Bronchial epithelial cell (primary cell): Measurements from ENCODE around the gene ATP2B1. TPM values are rescaled to one million over a fixed set of nuclear protein-coding genes. Genes with fewer than 3 reads are reported as not detected.

Experiments used
- DNase-seq: peaks from one replicate; pipeline ENCODE4 v3.0.0-alpha.2; 2010; ENCODE audit warnings: low read depth
- FAIRE-seq: peaks from 2 replicates; lab custom pipeline; 2011; peaks lifted over from hg19 to GRCh38; lab: Jason Lieb, UNC
- H3K27me3 ChIP-seq: 2 replicates; pipeline ENCODE4 v1.5.1; 2011; ENCODE audit warnings: low read length; ENCODE audit not compliant: control insufficient read depth, insufficient read depth
- H3K36me3 ChIP-seq: 2 replicates; pipeline ENCODE4 v1.5.1; 2011; ENCODE audit warnings: low read length; ENCODE audit not compliant: control insufficient read depth, insufficient read depth
- H3K4me3 ChIP-seq: 2 replicates; pipeline ENCODE4 v1.5.1; 2011; ENCODE audit warnings: mild to moderate bottlenecking, low read depth, low read length, control low read depth
- total RNA-seq: library from RNA; depleted of rRNA; stranded (reverse); fragments of >200 nt; gene quantifications from 2 replicates; pipeline ENCODE4 v1.2.1, GENCODE V29; 2014
- TF ChIP-seq, protein P1 (sequence below): IDR thresholded peaks from 2 replicates; pipeline ENCODE4 v1.5.1; 2011; ENCODE audit warnings: mild to moderate bottlenecking, moderate library complexity, low read length, control low read depth, inconsistent platforms; ENCODE audit not compliant: insufficient read depth, severe bottlenecking

ATP2B1 gene
- total RNA-seq, 1 donor from 2014 or later = 69.8 TPM

DNA sequence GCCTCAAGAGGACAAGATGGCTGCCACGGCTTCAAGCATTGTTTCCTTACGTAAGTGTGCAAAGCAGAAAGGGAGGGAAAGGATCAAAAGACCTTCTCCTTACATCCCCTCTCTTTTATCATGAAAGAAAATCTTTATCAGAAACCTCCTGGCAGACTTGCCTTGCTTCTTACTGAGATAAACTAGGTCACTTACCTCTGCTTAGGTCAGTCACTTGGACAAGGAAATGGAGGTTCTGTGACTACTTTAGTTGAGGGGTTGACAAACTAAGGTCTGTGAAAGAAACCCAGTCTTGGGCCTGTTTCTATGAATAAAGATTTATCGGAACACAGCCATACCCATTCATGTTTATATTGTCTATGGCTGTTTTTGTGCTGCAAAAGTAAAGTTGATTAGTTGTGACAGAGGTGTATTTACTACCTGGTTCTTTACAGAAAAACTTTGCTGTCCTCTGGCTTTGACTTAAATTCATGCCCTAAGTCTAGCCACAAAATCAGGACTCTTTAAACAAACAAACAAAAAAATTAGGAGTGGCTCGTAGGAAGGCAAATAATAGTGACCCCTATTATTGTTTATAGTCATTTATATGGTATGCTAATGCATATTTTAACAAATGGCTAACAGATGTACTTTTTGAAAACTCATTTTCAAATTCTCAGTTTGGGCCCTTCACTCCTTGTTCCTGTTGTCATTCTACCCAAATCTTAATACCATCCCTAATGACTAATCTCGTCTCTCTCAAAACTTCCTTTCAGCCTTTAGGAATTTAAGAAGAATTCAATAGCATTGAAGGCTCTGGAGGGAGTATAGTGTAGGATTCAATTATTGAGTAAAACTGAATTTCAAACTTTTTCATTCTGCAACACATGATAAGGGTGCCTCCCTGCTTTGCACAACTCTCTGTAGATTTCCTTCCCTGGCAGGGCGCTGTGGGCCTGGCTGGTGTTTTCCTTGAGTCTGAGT lies 42.0 kb upstream of the ATP2B1 start:
- no peaks in the 10 kb centered on the region for H3K36me3 ChIP-seq
- H3K27me3 ChIP-seq = no peaks in the 10 kb centered on the region
- DNase-seq (no peak), FAIRE-seq (no peak)
- H3K4me3 ChIP-seq = no peak overlapping the region
- TF ChIP-seq, protein P1, sequence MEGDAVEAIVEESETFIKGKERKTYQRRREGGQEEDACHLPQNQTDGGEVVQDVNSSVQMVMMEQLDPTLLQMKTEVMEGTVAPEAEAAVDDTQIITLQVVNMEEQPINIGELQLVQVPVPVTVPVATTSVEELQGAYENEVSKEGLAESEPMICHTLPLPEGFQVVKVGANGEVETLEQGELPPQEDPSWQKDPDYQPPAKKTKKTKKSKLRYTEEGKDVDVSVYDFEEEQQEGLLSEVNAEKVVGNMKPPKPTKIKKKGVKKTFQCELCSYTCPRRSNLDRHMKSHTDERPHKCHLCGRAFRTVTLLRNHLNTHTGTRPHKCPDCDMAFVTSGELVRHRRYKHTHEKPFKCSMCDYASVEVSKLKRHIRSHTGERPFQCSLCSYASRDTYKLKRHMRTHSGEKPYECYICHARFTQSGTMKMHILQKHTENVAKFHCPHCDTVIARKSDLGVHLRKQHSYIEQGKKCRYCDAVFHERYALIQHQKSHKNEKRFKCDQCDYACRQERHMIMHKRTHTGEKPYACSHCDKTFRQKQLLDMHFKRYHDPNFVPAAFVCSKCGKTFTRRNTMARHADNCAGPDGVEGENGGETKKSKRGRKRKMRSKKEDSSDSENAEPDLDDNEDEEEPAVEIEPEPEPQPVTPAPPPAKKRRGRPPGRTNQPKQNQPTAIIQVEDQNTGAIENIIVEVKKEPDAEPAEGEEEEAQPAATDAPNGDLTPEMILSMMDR = no peak

DNA sequence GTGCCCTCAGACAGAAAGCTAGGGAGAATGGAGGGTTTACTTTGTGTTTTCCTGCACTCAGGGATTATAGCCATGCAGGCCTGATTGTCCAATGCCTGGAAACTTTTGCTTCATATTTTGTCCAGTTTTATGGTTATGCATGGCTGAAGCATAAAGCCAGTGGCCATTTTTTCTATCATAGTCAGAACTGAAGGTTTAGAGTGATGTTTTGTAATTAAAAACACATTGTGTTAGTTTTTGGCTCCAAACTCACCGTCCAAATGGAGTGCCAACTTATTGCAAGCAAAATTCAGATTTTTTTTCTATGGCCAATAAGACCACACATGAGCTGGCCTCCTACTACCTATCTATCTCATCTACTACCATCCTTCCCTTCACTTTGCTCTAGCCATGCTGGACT lies 40.2 kb upstream of the ATP2B1 start:
- TF ChIP-seq, protein P1 = no peak
- no peak for FAIRE-seq
- no peak overlapping the region for H3K4me3 ChIP-seq
- no peaks in the 10 kb centered on the region for H3K27me3 ChIP-seq
- H3K36me3 ChIP-seq = no peaks in the 10 kb centered on the region
- no peak for DNase-seq

DNA sequence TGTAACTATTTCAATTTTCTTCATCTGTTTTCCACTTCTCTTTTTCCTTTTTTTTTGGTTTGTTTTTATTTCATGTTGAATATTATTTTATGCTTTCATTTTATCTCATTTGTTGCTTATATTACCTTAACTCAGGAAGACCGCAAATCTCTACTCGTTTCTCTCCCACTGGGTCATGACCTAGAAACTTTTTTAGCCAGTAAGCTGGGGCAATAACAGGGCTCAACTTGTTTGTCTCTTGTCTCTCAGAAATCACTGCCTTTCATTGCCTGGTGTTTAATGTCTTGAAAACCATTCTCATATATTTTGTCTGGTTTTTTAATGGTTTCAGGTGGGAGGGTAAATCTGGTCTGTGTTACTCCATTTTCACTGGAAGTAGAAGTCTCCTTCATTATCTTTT lies 36.6 kb upstream of the ATP2B1 start:
- TF ChIP-seq, protein P1 = no peak
- Histone ChIP-seq H3K36me3 (no peaks in the 10 kb centered on the region), H3K27me3 (no peaks in the 10 kb centered on the region), H3K4me3 (no peak overlapping the region)
- no peak for FAIRE-seq
- no peak for DNase-seq

DNA sequence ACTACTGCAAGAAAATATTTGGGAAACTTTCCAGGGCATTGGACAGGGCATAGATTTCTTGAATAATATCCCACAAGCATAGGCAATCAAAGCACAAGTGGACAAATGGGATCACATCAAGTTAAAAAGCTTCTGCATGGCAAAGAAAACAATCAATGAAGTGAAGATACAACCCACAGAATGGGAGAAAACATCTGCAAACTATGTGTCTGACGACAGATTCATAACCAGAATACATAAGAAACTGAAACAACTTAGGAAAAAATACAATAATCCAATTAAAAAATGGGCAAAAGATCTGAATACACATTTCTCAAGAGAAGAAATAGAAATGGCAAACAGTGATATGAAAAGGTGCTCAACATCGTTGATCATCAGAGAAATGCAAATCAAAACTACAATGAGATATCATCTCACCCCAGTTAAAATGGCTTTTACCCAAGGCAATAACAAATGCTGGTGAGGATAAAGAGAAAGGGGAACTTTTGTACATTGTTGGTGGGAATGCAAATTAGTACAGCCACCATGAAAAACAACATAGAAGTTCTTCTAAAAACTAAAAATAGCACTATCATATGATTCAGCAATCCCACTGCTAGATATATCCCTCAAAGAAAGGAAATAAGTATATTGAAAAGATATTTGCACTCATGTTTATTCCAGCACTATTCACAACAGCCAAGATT lies 33.8 kb upstream of the ATP2B1 start:
- Histone ChIP-seq H3K4me3 (no peak overlapping the region), H3K36me3 (no peaks in the 10 kb centered on the region), H3K27me3 (no peaks in the 10 kb centered on the region)
- no peak for FAIRE-seq
- TF ChIP-seq, protein P1 = no peak
- DNase-seq = no peak

DNA sequence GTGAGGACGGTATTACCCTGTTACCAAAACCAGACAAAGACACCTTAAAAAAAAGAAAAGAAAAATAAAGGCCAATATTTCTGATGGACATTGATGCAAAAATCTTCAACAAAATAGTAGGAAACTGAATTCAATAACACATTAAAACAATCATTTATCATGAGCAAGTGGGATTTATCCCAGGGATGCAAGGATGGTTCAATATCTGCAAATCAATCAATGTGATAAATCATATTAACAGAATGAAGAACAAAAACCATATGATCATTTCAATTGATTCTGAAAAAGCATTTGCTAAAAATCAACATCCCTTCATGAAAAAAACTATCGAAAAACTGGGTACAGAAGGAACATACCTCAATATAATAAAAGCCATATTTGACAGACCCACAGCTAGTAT lies 32.3 kb upstream of the ATP2B1 start:
- Histone ChIP-seq H3K27me3 (no peaks in the 10 kb centered on the region), H3K4me3 (no peak overlapping the region), H3K36me3 (no peaks in the 10 kb centered on the region)
- TF ChIP-seq, protein P1 = no peak
- FAIRE-seq (no peak), DNase-seq (no peak)
